ENCODE measurements around the gene KXD1.

The KXD1 gene

GRCh38 chr19:18612051-18612771, 54.5 kb downstream of the KXD1 start:
- peak in 2 of 51 donors; percentile 50 to 51 for DNase-seq

GRCh38 chr19:18612772-18613588, 55.3 kb downstream of the KXD1 start, which contains the start of gene TMEM59L:
Gene TMEM59L, plus strand, starts transcription at chr19:18612870. Its CDS starts 89 bp downstream, at chr19:18612959.
- peak in 42 of 51 donors; percentile 8 to 77 (median 43) for DNase-seq

GRCh38 chr19:18613589-18614234, 56.0 kb downstream of the KXD1 start:
- DNase-seq, result peak in 4 of 51 donors; percentile 5 to 36 (median 21)

- DNase-seq, result no peak
Observed at GRCh38 chr19:18616023-18616422, 58.4 kb downstream of the KXD1 start.

- DNase-seq, result no peak
Observed at GRCh38 chr19:18617562-18617961, 59.9 kb downstream of the KXD1 start.

- DNase-seq, result no peak
Observed at GRCh38 chr19:18618236-18618635, 60.6 kb downstream of the KXD1 start.

Measured in hypothalamus (tissue), 51 donors.